Right atrium auricular region (tissue), 2 donors: ENCODE data around the gene PROM2. TPM values are rescaled to one million over a fixed set of nuclear protein-coding genes. Genes with fewer than 3 reads are reported as not detected.

Source experiments
- DNase-seq: peaks from one replicate; pipeline ENCODE4 v3.0.0-alpha.2; 2019; ENCODE audit warnings: low spot score
- H3K27ac ChIP-seq, 2 donors: fragments of 200-600 bp; sonication (generic); 1 replicate in 1 of 2; 2 replicates in 1 of 2; pipeline ENCODE4 v1.5.1; 2016 to 2019
- H3K27me3 ChIP-seq, 2 donors: fragments of 200-600 bp; sonication (generic); one replicate each; pipeline versions ENCODE4 v1.5.1 to v1.6.0; 2017 to 2019
- H3K36me3 ChIP-seq: fragments of 200-600 bp; sonication (generic); one replicate; pipeline ENCODE4 v1.5.1; 2016
- H3K4me1 ChIP-seq, 2 donors: fragments of 200-600 bp; sonication (generic); one replicate each; pipeline versions ENCODE4 v1.5.1 to v1.6.0; 2017 to 2019
- H3K4me3 ChIP-seq, 2 donors: fragments of 200-600 bp; sonication (generic); 1 replicate in 1 of 2; 2 replicates in 1 of 2; pipeline ENCODE4 v1.5.1; 2017 to 2019; ENCODE audit warnings: mild to moderate bottlenecking in 1 of 2, moderate library complexity in 1 of 2
- H3K9me3 ChIP-seq, 2 donors: fragments of 200-600 bp; sonication (generic); one replicate each; pipeline ENCODE4 v1.5.1; 2019
- CTCF ChIP-seq, 2 donors: fragments of 200-600 bp; sonication (generic); IDR thresholded peaks; one replicate each; pipeline ENCODE4 v1.5.1; 2019; ENCODE audit warnings: antibody characterized with exemption in 2 of 2
- total RNA-seq, 2 donors: library from RNA; depleted of rRNA; stranded (reverse); fragments of >200 nt; gene quantifications; one replicate each; pipeline ENCODE4 v1.1.0, GENCODE V29; 2016

The PROM2 gene
- total RNA-seq, 2 donors from 2014 or later: 0.11 to 0.35 TPM

- DNase-seq: no peak
- no peaks in the 10 kb centered on the region for H3K9me3 ChIP-seq
- H3K4me3 ChIP-seq: no peak overlapping the region
- no peaks in the 10 kb centered on the region for H3K36me3 ChIP-seq
- no peaks in the 10 kb centered on the region for H3K27me3 ChIP-seq
- H3K4me1 ChIP-seq: no peaks in the 10 kb centered on the region
- TF ChIP-seq CTCF (IDR thresholded peaks at IDR 0.05): no peak
- H3K27ac ChIP-seq: no peak overlapping the region
Measured at GRCh38 chr2:95307036-95307435, 32.8 kb downstream of the PROM2 start.

GRCh38 chr2:95307878-95308277, 33.6 kb downstream of the PROM2 start:
- Histone ChIP-seq H3K27me3 (no peaks in the 10 kb centered on the region), H3K36me3 (no peaks in the 10 kb centered on the region), H3K4me3 (no peak overlapping the region), H3K9me3 (no peaks in the 10 kb centered on the region), H3K4me1 (no peaks in the 10 kb centered on the region), H3K27ac (no peak overlapping the region)
- no peak for DNase-seq
- no peak for TF ChIP-seq CTCF (IDR thresholded peaks at IDR 0.05)

GRCh38 chr2:95308426-95308990, 34.3 kb downstream of the PROM2 start:
- no peaks in the 10 kb centered on the region for H3K4me1 ChIP-seq
- H3K27ac ChIP-seq: no peak overlapping the region
- H3K36me3 ChIP-seq: no peaks in the 10 kb centered on the region
- DNase-seq: no peak
- TF ChIP-seq CTCF (IDR thresholded peaks at IDR 0.05): no peak
- no peaks in the 10 kb centered on the region for H3K9me3 ChIP-seq
- no peaks in the 10 kb centered on the region for H3K27me3 ChIP-seq
- no peak overlapping the region for H3K4me3 ChIP-seq

- Histone ChIP-seq H3K36me3 (no peaks in the 10 kb centered on the region), H3K27ac (no peak overlapping the region), H3K4me1 (no peaks in the 10 kb centered on the region), H3K4me3 (no peak overlapping the region), H3K27me3 (no peaks in the 10 kb centered on the region), H3K9me3 (no peaks in the 10 kb centered on the region)
- DNase-seq: no peak
- TF ChIP-seq CTCF (IDR thresholded peaks at IDR 0.05): no peak
Measured at GRCh38 chr2:95309599-95309998, 35.4 kb downstream of the PROM2 start.

- no peaks in the 10 kb centered on the region for H3K4me1 ChIP-seq
- no peaks in the 10 kb centered on the region for H3K27me3 ChIP-seq
- no peak for DNase-seq
- TF ChIP-seq CTCF (IDR thresholded peaks at IDR 0.05): no peak
- H3K4me3 ChIP-seq: no peak overlapping the region
- no peaks in the 10 kb centered on the region for H3K36me3 ChIP-seq
- H3K27ac ChIP-seq: no peak overlapping the region
- H3K9me3 ChIP-seq: no peaks in the 10 kb centered on the region
Measured at GRCh38 chr2:95310216-95310615, 36.0 kb downstream of the PROM2 start.

GRCh38 chr2:95310651-95311050, 36.4 kb downstream of the PROM2 start:
- H3K4me1 ChIP-seq: no peaks in the 10 kb centered on the region
- no peak overlapping the region for H3K4me3 ChIP-seq
- no peaks in the 10 kb centered on the region for H3K27me3 ChIP-seq
- H3K36me3 ChIP-seq: no peaks in the 10 kb centered on the region
- H3K9me3 ChIP-seq: no peaks in the 10 kb centered on the region
- no peak for DNase-seq
- H3K27ac ChIP-seq: no peak overlapping the region
- TF ChIP-seq CTCF (IDR thresholded peaks at IDR 0.05): no peak
